GM18499 (cell line): Measurements from ENCODE around the gene STEAP3.

Experiments used
- ATAC-seq: cut with Tn5 transposase; IDR thresholded peaks from one replicate; pipeline ENCODE4 v1.9.1; 2021; ENCODE audit warnings: moderate number of reproducible peaks; ENCODE audit not compliant: insufficient read depth, unreplicated experiment

Gene STEAP3

DNA sequence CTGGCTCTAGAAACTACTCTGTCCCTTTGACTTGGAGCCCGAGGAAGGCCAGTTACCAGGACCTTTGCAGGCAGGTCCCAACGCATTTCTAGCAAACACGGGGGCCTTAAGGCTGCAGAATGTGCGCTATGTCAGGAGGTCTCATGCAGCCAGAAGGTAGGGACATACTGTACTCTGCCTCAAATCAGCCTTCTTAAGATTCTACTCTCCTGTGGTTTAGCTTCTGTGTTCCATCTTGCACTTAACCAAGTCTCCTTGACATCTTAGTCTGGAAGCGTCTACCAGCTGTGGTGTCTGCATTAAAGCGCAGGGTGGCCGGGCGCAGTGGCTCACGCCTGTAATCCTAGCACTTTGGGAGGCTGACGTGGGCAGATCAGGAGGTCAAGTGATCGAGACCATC is 65.5 kb downstream of the STEAP3 start:
- ATAC-seq, result no peak

DNA sequence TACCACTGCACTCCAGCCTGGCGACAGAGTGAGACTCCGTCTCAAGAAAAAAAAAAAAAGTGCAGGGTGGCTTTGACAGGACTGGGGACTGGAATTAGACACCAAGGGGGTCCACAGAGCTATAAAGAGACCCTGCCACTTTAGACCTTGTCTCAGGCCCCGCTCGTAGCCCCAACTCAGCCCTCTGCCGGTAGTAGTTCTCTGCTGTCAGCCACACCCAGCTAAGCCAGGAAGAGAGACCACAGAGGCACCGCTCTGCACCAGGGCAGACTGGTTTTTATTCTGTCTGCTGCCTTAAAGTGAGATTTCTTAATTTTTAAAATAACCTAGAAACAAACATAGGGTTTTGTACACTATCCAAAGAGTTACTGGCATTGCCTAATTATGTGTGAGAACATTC is 66.0 kb downstream of the STEAP3 start:
- ATAC-seq, result no peak

DNA sequence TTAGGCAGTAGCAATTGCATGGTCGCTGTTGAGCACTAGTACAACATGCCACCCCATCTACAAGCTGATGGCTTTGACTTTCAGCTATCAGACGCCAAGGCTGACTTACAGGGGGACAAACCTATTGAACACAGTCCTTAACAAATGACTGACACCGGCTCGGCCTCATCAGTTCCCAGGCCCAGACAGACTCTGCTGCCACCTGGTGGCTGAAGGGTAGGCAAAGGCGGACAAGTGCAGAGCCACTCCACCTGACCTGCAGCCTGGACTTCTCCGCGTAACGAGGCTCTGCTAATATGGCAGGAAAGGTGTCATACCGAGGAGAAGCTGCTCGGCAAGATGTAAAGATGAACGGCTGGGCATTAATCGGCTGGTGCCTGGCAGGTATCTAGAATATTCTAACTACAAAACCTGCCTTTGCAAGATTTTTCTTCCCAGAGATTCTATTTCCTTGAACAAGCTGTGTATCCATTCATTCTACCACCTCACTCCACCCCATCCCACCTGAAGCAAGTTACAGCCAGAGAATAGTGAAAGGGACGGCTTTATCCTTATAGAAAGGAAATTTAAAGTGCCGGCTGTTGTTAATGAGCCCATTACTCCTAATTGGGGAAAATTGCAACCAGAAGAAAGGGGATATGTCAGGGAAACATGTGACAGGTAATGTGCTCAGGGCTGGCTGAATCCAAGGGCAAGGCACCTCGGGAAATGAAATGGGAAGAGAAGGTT is 67.4 kb downstream of the STEAP3 start:
- ATAC-seq, result no peak

DNA sequence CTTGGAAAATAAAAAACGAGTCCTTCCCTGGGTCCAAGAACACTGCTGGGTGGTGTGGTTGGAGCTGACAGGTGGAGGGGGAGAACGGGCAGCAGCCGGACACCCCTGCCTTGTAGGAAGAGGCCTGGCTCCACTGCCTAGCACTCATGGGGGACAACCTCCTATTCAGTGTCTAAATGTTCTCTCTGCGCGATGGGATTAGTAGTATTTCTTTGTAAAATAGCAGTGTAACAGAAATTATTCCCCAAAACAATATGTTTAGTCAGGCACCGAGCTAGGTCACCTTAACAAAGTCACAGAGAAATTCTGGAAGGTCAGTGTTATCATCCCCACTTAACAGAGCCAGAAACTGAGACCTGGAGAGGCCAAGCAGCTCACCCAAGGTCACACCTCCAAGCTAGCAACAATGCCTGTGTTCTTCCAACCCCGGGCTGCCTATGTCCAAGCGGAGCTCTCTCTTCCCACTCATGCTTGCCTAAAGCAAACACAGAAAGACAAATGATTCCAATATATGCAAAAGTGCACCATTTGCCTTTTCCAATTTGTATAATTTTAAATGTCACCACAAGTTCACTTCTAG is 68.0 kb downstream of the STEAP3 start:
- no peak for ATAC-seq

DNA sequence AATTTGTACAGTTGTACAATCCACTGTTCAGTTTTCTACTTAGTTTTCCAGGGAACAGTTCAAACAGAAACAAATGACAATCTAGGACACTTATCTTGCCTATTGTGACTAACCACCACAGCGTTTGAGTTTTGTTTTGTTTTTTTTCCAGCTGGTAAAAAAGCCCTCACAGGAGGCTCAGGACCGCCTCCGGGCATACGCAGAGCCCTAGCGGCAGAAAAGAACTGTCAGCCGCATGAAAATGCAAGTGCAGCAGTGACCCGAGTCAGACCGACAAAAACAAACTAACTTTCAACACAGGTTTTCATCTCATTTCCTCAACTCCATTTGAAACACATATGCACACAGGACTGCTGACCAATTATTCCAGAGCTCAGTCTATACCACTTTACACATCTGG is 68.6 kb downstream of the STEAP3 start:
- no peak for ATAC-seq

DNA sequence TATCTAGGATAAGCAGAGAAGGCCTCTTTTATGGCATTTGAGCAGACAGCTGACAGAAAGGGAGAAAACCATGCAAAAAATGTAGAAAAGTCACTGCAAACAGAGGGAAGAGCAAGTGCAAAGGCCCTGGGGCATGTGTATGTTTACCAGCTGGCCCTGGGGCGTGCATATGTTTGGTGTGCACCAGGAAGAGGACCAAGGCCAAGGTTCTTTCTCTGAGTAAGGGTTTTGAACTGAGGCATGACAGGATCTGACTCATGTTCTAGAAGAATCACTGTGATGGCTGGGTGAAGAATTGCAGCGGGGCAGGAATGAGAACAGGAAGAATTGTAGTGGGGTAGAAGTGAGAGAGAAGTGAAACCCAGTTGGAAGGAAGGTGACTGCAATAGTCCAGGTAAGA is 69.6 kb downstream of the STEAP3 start:
- ATAC-seq, result no peak

DNA sequence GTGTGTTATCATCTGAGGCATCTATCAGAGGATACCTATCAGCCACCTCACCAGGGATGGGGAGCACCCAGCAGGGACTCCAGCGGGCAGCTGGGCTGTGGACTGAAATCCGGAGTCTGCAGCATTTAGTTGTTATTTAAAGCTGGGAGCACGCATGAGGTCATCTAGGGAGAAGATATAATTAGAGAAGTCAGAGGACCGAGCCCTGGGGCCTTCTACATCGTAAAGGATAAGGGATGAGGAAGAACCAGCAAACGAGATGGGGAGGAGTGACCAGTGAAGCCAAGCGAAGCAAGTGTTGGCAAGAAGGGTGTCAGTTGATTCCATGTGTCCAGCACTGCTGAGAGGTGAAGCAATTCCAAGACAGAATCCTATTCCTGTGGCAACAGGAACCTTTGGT is 70.3 kb downstream of the STEAP3 start:
- ATAC-seq, result no peak

DNA sequence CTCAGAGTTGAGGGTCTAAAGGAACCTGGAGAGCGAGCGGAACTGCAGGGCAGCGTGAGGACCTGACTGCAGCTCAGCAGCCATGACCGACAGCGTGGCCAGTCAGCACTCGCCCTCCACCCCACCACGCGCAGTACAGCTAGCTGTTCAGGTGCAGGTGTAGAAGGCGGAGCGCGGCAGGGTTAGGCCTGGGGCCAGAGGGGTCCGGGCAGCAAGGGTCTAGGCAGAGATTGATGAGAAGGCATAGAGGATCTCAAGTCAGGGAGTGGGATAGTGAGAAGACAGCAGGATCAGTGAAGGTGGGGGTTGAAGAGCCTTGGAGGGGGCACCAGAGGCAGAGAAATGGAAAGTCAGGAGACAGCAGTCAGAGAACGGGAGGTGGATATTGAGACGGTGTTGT is 71.0 kb downstream of the STEAP3 start:
- no peak for ATAC-seq

DNA sequence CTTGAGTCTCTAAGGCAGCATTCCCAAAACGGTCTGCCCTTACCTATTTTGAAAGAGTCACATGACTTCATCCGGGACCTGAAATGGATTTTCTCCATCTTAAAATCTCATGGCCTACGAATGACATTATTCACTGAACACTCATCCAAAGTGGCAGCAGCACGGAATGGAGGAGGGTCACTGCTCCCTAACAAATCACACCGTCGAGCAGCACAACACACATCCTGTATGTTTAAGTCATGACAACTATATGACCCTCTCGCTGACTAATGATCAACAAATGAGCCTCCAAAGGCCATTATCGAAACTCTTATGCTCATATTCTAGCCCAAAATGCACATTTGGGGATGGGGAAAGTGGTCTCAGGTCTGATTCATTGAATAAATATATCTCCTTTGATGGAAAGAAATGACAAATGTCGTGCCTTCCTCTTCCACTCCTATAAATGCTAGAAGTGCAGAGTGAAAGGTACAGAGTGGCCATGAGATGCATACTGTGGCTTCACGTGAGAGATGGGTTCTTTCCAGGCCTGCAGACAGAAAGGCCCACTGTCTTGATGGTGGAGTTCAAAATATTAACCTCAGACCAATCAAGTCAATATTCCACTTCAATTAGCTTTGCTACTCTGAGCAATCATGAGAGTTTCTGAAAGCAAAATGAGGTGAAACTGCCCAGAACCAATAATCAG is 72.2 kb downstream of the STEAP3 start:
- ATAC-seq, result no peak

DNA sequence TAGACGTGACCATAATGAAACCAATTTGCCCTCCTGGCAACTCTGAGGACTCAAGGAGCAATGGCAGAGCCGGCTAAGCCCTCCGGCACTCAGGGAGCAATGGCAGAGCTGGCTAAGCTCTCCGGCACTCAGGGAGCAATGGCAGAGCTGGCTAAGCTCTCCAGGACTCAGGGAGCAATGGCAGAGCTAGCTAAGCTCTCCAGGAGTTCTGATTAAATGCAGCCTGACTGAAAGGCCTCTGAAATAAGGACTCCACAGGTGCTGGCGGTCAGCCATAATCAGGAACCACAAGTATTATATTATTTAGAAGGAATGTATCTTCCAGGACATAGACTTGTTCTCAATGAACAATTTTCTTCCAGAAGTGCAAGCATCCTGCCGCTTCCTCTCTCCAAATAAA is 77.8 kb downstream of the STEAP3 start:
- ATAC-seq, result no peak

DNA sequence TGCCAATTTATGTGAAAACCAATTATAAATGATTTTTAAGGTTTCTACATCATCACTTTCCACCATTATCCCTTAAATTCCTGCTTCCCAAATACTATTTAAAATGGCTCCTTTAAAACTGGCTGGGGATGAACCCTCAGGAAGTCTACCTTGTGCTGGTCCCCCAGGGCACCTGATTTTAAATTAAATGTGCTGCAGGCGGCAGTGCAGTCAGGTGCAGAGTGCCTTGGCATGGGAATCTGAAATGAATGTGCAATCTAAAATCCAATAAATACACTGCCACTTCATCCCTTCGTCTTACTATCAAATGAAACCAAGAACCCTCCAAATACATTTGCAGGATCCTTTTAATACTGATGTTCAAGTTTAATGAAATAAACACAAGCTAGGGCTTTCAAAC is 81.2 kb downstream of the STEAP3 start:
- ATAC-seq, result no peak

DNA sequence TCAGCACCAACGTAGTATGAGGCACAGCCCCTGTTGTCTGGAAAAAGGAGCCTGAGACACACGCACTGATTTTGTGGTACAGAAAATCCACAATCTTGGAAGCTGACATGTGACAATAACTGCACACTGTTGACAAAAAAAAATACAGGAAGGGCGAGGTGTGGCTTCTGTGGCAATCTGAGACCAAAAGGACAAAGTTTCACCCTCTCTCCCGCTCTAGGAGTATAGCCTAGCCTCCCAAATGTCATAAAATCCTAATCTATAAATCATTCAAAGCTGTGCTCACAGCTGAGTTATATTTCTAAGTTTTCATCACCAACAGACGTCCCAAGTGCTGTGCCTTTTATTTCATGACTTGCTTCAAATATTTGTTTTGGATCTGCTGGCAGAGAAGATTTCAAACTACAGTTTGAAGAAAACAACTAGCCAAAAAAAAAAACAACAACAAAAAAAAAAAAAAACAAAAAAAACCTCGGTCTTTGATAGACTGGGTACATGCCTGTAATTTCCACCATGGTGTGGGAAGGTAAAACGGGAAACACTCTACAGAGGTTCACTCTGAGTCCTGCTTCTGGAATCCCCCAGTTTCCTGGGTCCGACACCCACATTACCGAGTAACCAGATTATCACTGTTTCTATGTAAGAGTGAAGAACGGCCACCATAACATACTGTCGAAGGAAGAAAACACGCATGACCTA is 82.0 kb downstream of the STEAP3 start:
- ATAC-seq, result no peak

DNA sequence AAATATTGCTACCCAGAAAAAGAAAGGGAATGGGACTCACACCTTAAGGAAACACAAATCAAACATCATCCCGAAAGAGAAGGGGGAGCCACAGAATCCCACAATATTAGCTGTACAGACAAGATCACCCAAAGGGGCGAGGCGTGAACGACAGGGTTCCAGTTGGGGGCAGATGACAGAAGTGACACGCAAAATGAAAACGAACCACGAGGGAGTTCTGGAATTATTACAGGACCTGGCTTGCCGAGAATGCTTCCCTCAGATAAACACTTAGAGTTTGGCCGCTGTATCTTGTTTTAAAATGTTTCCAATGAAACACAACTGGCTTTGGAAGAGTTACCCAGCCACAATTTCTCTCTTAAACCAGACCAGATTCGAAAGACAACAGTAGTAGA is 82.6 kb downstream of the STEAP3 start:
- ATAC-seq, result no peak

DNA sequence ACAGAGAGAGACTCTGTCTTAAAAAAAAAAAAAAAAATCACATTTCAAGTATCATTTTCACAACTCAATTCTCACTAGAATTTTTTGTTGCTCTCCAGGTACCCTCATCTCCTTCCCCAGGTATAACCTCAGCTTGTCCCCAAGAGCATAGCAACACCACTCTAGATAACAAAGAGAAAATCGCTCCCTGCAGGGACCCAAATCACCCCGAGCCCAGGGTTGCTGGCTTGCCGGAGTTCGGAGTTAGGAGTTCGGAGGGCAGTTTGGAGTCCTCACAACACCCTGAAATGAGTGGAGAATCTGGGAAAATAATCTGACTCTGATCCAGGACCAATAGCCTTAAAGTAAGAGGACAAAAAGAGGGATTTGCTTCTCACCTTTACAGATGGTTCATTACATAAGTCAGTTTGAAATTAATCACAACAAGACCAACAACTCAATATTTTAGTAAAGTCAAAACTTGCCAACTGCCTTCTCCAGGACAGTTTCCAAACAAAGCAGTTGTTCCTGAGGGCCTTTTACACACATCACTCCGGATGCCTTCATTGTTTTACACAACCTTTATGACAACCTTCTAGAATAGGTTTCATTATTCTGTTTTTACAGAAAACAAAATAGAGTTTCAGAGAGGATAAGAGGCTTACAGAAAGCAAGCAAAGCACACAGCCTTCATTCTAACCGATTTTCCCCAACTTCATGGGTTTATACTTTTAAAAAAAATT is 83.9 kb downstream of the STEAP3 start:
- no peak for ATAC-seq

DNA sequence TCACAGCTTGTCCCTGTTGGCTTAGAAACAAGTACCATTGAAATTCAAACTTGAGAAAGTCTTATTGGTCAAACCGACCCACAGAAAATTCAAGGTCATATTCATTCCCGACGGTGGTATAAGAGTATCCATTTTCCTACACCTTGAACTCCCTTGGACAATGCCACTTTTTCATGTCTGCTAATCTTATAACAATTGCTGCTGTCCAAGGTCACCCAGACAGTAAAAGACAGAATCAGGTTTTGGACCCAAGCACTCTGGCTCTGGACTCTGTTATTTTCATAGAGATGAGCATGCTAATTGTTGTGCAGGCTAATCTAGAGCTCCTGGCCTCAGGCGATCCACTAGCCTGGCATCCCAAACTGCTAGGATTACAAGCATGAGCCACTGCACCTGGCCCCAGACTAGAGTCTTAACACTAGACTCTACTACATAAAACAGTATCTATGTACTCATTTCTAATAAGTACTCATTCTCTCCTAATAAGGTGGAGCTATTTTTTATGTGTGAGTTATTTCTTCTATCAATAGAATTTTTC is 85.2 kb downstream of the STEAP3 start:
- no peak for ATAC-seq

DNA sequence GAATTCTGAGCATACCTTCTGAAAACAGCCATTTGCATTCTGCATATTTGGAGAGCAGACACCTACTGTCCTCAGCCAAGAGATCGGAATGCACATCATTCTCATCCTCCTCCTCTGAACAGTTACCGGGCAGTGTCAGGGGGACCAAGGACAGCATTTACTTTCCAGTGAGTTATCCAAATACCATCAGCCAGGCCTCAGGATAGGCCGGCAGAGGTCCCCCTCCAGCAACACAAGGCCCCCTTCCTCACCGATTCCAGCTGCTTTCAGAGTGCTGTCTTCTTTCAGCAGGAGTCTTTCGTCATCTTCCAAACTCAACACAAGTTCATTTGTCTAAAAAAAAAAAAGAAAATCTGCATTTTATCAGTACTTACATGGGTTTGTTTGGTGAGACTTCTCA is 87.7 kb downstream of the STEAP3 start:
- ATAC-seq, result no peak

DNA sequence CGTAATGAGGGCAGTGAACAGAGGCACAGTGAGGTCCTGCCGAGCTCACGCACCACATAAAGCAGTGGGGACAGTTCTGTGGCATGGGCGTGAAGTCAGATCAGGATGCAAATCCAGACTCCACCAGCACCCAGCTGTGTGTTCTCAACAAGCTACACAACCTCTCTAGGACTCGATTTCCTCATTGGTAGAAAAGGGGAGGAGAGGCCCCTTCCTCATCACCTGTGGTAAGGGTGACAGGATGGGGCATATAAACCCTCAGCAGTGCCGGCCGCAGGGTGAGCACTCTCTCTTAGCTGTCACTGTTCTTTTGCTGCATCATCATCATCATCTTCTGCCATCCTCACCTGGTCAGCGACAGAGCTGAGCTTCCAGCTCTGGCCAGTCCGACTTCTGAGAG is 88.2 kb downstream of the STEAP3 start:
- no peak for ATAC-seq
